ENCODE measurements around the gene FARS2. TPM values are rescaled to one million over a fixed set of nuclear protein-coding genes. Genes with fewer than 3 reads are reported as not detected.
A peak's percentile ranks its signal among the peaks of the same experiment; 100 is the strongest.

FARS2 gene
- total RNA-seq, 1 donor from 2014 or later = 11.8 TPM

DNA sequence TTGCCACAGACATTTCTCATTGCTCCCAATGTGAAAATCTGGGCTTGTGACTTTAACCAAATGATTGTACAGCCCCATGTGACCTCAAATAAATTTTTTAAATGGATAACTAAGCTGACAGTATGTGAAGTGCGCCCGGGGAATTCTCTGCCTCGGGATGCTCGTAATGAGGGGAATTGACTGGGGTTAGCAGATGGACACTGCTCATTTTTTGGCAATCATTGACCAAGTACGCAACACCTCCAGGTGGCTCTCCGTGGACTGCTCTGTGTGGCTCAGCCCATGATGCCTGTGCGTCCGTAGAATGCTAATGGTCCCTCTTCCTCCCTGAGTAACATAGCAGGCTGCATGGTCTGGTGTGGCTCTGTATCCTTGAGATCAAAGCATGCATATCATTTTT is 42.4 kb downstream of the FARS2 start:
- Mint-ChIP-seq H3K4me3 (ENCODE audit: unreplicated experiment) (no peak overlapping the region), H3K36me3 (ENCODE audit: low read depth) (no peaks in the 10 kb centered on the region), H3K27me3 (ENCODE audit: low read depth) (no peaks in the 10 kb centered on the region), H3K9me3 (ENCODE audit: low read depth) (no peaks in the 10 kb centered on the region), H3K27ac (ENCODE audit: unreplicated experiment) (no peak overlapping the region), H3K4me1 (ENCODE audit: low read depth) (peaks cover 16% of the 10 kb centered on the region)
- TF ChIP-seq, protein P1, sequence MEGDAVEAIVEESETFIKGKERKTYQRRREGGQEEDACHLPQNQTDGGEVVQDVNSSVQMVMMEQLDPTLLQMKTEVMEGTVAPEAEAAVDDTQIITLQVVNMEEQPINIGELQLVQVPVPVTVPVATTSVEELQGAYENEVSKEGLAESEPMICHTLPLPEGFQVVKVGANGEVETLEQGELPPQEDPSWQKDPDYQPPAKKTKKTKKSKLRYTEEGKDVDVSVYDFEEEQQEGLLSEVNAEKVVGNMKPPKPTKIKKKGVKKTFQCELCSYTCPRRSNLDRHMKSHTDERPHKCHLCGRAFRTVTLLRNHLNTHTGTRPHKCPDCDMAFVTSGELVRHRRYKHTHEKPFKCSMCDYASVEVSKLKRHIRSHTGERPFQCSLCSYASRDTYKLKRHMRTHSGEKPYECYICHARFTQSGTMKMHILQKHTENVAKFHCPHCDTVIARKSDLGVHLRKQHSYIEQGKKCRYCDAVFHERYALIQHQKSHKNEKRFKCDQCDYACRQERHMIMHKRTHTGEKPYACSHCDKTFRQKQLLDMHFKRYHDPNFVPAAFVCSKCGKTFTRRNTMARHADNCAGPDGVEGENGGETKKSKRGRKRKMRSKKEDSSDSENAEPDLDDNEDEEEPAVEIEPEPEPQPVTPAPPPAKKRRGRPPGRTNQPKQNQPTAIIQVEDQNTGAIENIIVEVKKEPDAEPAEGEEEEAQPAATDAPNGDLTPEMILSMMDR (IDR thresholded peaks at IDR 0.05) = no peak
- DNase-seq (ENCODE audit: low spot score) = no peak

DNA sequence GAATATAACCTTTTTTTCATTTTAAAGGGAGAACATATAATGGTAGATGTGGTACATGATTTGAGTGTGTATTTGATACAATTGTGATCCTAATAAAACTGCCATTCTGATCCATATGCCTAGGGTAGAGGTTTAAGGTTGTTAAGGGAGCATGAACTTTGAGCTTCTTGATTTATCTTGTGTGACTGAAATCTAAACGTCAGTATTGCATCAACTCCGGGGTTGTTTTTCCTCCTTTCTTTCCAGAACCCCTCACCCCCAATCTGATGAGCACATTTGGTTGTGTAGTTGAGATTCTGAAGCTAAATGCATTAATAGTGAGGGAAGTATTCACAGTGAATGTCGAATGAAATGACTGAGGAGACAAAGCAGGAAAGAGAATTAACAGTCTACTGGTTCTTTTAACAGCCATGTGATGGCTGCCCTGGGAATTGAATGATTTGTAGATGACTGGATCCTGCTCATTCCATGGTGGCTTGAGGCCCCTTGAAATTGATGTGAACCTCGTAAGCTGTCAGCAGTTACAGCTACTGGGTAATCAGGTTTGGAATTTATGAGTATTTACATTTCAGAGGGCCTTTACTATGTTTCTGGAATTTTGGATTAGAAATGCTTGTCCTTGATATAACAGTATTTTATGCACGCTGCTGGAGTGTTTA is 44.8 kb downstream of the FARS2 start:
- Mint-ChIP-seq H3K27me3 (ENCODE audit: low read depth) (no peaks in the 10 kb centered on the region), H3K27ac (ENCODE audit: unreplicated experiment) (peak overlapping the region; percentile 28), H3K4me1 (ENCODE audit: low read depth) (peaks cover 16% of the 10 kb centered on the region), H3K36me3 (ENCODE audit: low read depth) (no peaks in the 10 kb centered on the region), H3K9me3 (ENCODE audit: low read depth) (no peaks in the 10 kb centered on the region), H3K4me3 (ENCODE audit: unreplicated experiment) (no peak overlapping the region)
- TF ChIP-seq, protein P1 (IDR thresholded peaks at IDR 0.05) = no peak
- no peak for DNase-seq (ENCODE audit: low spot score)

DNA sequence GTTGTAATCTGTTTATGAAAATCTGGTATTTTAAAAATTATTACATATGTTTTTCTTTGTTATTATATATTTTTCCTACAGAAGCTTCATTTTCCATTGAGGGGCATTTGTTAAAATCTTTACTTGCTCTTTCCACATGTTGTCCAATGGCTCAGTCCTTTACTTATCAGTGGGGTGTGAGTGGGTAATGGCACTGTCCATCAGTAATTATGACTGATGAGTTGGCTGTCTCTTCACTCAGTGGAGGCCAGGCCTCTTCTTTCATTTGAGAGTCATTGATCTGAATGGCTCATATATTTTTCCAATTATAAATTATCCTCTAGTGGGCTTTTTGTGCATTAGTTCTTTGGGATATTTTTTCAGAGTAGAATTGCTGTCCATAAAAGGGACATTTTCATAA is 45.7 kb downstream of the FARS2 start:
- no peak for DNase-seq (ENCODE audit: low spot score)
- H3K9me3 Mint-ChIP-seq (ENCODE audit: low read depth) = no peaks in the 10 kb centered on the region
- H3K27me3 Mint-ChIP-seq (ENCODE audit: low read depth) = no peaks in the 10 kb centered on the region
- H3K4me3 Mint-ChIP-seq (ENCODE audit: unreplicated experiment) = no peak overlapping the region
- no peaks in the 10 kb centered on the region for H3K36me3 Mint-ChIP-seq (ENCODE audit: low read depth)
- H3K27ac Mint-ChIP-seq (ENCODE audit: unreplicated experiment) = no peak overlapping the region
- H3K4me1 Mint-ChIP-seq (ENCODE audit: low read depth) = peaks cover 16% of the 10 kb centered on the region
- TF ChIP-seq, protein P1 (IDR thresholded peaks at IDR 0.05) = no peak

DNA sequence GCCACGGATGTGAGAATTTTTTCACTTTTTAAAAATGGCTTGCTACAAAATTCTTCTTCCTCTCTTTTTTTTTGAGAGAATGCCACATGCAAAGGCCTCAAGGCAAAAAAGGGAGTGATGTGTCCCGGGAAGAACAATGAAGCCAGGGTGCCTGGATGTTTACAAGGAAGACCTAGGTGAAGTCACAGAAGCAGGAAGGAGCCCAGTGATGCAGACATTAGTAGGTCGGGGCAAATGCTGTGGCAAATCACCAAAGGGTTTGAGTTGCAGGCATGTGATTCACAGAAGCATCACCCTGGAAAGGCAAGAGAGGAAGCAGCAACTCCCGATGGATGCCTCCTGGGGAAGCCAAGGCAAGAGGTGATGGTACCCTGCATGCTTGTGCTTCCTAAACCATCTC is 46.8 kb downstream of the FARS2 start:
- Mint-ChIP-seq H3K4me3 (ENCODE audit: unreplicated experiment) (no peak overlapping the region), H3K9me3 (ENCODE audit: low read depth) (no peaks in the 10 kb centered on the region), H3K4me1 (ENCODE audit: low read depth) (peaks cover 11% of the 10 kb centered on the region), H3K27me3 (ENCODE audit: low read depth) (no peaks in the 10 kb centered on the region), H3K36me3 (ENCODE audit: low read depth) (no peaks in the 10 kb centered on the region), H3K27ac (ENCODE audit: unreplicated experiment) (no peak overlapping the region)
- TF ChIP-seq, protein P1 (IDR thresholded peaks at IDR 0.05) = no peak
- no peak for DNase-seq (ENCODE audit: low spot score)

DNA sequence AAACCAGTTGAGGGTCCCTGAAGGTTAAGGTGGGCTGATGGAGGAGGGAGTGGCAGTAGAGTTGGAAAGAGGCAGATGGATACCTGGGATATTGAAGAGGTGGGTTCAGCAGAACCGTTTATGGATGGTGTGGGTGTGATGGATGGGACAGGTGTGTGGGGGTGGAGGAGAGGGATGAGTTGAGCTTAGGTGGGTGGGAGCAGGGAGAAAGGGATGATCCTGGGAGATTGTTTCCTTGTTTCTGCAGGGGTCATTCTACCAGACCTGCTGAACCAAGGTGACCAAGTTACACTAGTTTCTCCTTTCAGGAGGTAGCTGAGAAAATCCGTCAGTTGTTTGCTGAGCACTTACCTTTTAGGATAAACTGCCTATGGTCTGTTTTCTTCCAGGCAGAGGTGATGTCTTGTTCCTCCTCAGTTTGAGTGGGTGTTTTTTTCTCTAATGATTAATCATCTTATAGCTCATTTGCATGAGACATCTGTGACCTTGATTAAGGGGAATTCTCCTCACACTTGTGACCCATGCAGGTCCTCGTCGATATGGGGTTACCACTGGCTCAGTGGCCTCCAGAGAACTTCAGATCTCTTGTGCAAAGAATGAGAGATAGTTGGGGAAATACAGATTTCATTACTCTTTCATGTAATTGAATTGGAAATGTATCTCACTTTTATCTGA is 53.0 kb downstream of the FARS2 start:
- Mint-ChIP-seq H3K4me1 (ENCODE audit: low read depth) (peaks cover 10% of the 10 kb centered on the region), H3K9me3 (ENCODE audit: low read depth) (no peaks in the 10 kb centered on the region), H3K4me3 (ENCODE audit: unreplicated experiment) (no peak overlapping the region), H3K27me3 (ENCODE audit: low read depth) (no peaks in the 10 kb centered on the region), H3K36me3 (ENCODE audit: low read depth) (no peaks in the 10 kb centered on the region), H3K27ac (ENCODE audit: unreplicated experiment) (no peak overlapping the region)
- DNase-seq (ENCODE audit: low spot score) = no peak
- TF ChIP-seq, protein P1 (IDR thresholded peaks at IDR 0.05) = no peak

Measured in chondrocyte (in vitro differentiated cells).